ENCODE data around the gene TXNDC11.

TXNDC11 gene

GRCh38 chr16:11700264-11701029, 42.2 kb downstream of the TXNDC11 start:
- H3K27ac ChIP-seq (replicated peaks) = peak overlapping the region; percentile 6; the same call in 1 of the 2 replicates
- no peaks in the 10 kb centered on the region for H3K27me3 ChIP-seq (ENCODE audit: insufficient read depth, poor library complexity, severe bottlenecking)
- peak; percentile 35 to 65 for DNase-seq (ENCODE audit: low read depth in 1 of 2, low spot score in 1 of 2)
- TF ChIP-seq REST (IDR thresholded peaks at IDR 0.05; ENCODE audit: insufficient replicate concordance, low read depth) = no peak
- TF ChIP-seq CTCF (IDR thresholded peaks at IDR 0.05; ENCODE audit: insufficient read depth, low read length) = no peak
- TF ChIP-seq SPI1 (IDR thresholded peaks at IDR 0.05; ENCODE audit: borderline replicate concordance, low read depth) = no peak
- no peak for TF ChIP-seq GABPA (IDR thresholded peaks at IDR 0.05; ENCODE audit: low read depth)
- no peak for TF ChIP-seq POLR2AphosphoS5 (IDR thresholded peaks at IDR 0.05; ENCODE audit: low read depth)
- H3K4me3 ChIP-seq (replicated peaks; ENCODE audit: insufficient read depth, low read length) = no peak overlapping the region

GRCh38 chr16:11699234-11699894, 43.3 kb downstream of the TXNDC11 start:
- no peak overlapping the region for H3K4me3 ChIP-seq (replicated peaks; ENCODE audit: insufficient read depth, low read length)

More at GRCh38 chr16:11699234-11699894, 43.3 kb downstream of the TXNDC11 start:
- no peak overlapping the region for H3K27ac ChIP-seq (replicated peaks)
- H3K27me3 ChIP-seq (ENCODE audit: insufficient read depth, poor library complexity, severe bottlenecking) = no peaks in the 10 kb centered on the region
- DNase-seq (ENCODE audit: low read depth in 1 of 2, low spot score in 1 of 2) = no peak
- TF ChIP-seq GABPA (IDR thresholded peaks at IDR 0.05; ENCODE audit: low read depth) (no peak), CTCF (IDR thresholded peaks at IDR 0.05; ENCODE audit: insufficient read depth, low read length) (no peak), SPI1 (IDR thresholded peaks at IDR 0.05; ENCODE audit: borderline replicate concordance, low read depth) (no peak), REST (IDR thresholded peaks at IDR 0.05; ENCODE audit: insufficient replicate concordance, low read depth) (no peak), POLR2AphosphoS5 (IDR thresholded peaks at IDR 0.05; ENCODE audit: low read depth) (no peak)

Measured in HL-60 (cell line).